CD4-positive, CD25-positive, alpha-beta regulatory T cell (primary cell): Measurements from ENCODE around the gene CHI3L1. TPM values are rescaled to one million over a fixed set of nuclear protein-coding genes. Genes with fewer than 3 reads are reported as not detected.
A peak's percentile ranks its signal among the peaks of the same experiment; 100 is the strongest.

Experiments used
- ATAC-seq, 2 donors: fragments of 150-1000 bp; cut with Tn5 transposase; one replicate each; pipeline ENCODE4 v1.10.0; 2021; ENCODE audit warnings: low read depth in 2 of 2, moderate number of reproducible peaks in 2 of 2, moderate library complexity in 1 of 2
- DNase-seq, 3 donors: peaks; one replicate each; pipeline versions ENCODE4 v3.0.0 to v3.0.0-alpha.2; 2012 to 2022; ENCODE audit warnings: mixed read lengths in 1 of 3
- H3K27ac ChIP-seq: one replicate; pipeline ENCODE4 v1.7.0; 2013; ENCODE audit warnings: mild to moderate bottlenecking, low read length; ENCODE audit not compliant: insufficient read depth, poor library complexity, severe bottlenecking
- H3K27me3 ChIP-seq: one replicate; pipeline ENCODE4 v1.7.0; 2013; ENCODE audit warnings: low read length; ENCODE audit not compliant: control insufficient read depth, insufficient read depth
- H3K36me3 ChIP-seq: one replicate; pipeline ENCODE4 v1.7.0; 2013; ENCODE audit warnings: mild to moderate bottlenecking, low read length, moderate library complexity; ENCODE audit not compliant: control insufficient read depth, insufficient read depth
- H3K4me1 ChIP-seq: 2 replicates; pipeline ENCODE4 v1.7.0; 2013; ENCODE audit warnings: mild to moderate bottlenecking, low read length; ENCODE audit not compliant: insufficient read depth, control insufficient read depth, poor library complexity, severe bottlenecking
- H3K4me3 ChIP-seq: one replicate; pipeline ENCODE4 v1.7.0; 2013; ENCODE audit warnings: low read depth, mild to moderate bottlenecking, low read length, moderate library complexity
- H3K9me3 ChIP-seq, 2 experiments: 1 replicate in 1 of 2; 2 replicates in 1 of 2; pipeline ENCODE4 v1.7.0; 2013; ENCODE audit warnings: low read length in 2 of 2, mild to moderate bottlenecking in 1 of 2, moderate library complexity in 1 of 2; ENCODE audit not compliant: control insufficient read depth in 2 of 2
- H3K27ac Mint-ChIP-seq, 3 donors: one replicate each; pipeline ENCODE4 v1.8.0; 2020 to 2022; ENCODE audit warnings: mild to moderate bottlenecking in 3 of 3, mixed read lengths in 3 of 3, moderate library complexity in 2 of 3
- H3K27me3 Mint-ChIP-seq: one replicate; pipeline ENCODE4 v1.8.0; 2022; ENCODE audit warnings: mild to moderate bottlenecking, mixed read lengths
- H3K36me3 Mint-ChIP-seq: one replicate; pipeline ENCODE4 v1.8.0; 2020; ENCODE audit warnings: mixed read lengths
- H3K4me1 Mint-ChIP-seq, 4 donors: one replicate each; pipeline ENCODE4 v1.8.0; 2020 to 2022; ENCODE audit warnings: mixed read lengths in 4 of 4, mild to moderate bottlenecking in 1 of 4
- H3K4me3 Mint-ChIP-seq, 4 donors: one replicate each; pipeline ENCODE4 v1.8.0; 2020 to 2022; ENCODE audit warnings: mild to moderate bottlenecking in 4 of 4, mixed read lengths in 4 of 4, moderate library complexity in 3 of 4
- H3K9me3 Mint-ChIP-seq, 7 donors: one replicate each; pipeline ENCODE4 v1.8.0; 2020 to 2022; ENCODE audit warnings: mixed read lengths in 7 of 7, mild to moderate bottlenecking in 3 of 7, moderate library complexity in 2 of 7
- polyA plus RNA-seq, 4 donors: library from polyadenylated mRNA; unstranded; fragments of 300-500 nt; fragmentation: Illumina TruSeq; gene quantifications; one replicate each; pipeline ENCODE4 v1.2.3, GENCODE V29; 2021
- total RNA-seq: library from RNA; stranded (reverse); gene quantifications from one replicate; pipeline ENCODE4 v1.2.3, GENCODE V29; 2022

Gene CHI3L1
- total and polyA plus RNA-seq, 5 donors from 2014 or later, result not detected

GRCh38 chr1:203177470-203178039 lies 8.9 kb downstream of the CHI3L1 start:
- H3K27ac Mint-ChIP-seq, result no peak overlapping the region
- no peak for DNase-seq
- no peak overlapping the region for H3K4me3 Mint-ChIP-seq

GRCh38 chr1:203177036-203177405 lies 9.5 kb downstream of the CHI3L1 start:
- no peaks in the 10 kb centered on the region for H3K4me1 ChIP-seq
- no peaks in the 10 kb centered on the region for H3K36me3 ChIP-seq
- Mint-ChIP-seq H3K36me3 (no peaks in the 10 kb centered on the region), H3K27me3 (peaks cover 9% of the 10 kb centered on the region), H3K4me1 (no peaks in the 10 kb centered on the region), H3K4me3 (no peak overlapping the region), H3K9me3 (no peaks in the 10 kb centered on the region), H3K27ac (no peak overlapping the region)
- DNase-seq (no peak), ATAC-seq (no peak)
- no peaks in the 10 kb centered on the region for H3K9me3 ChIP-seq
- H3K27me3 ChIP-seq, result no peaks in the 10 kb centered on the region
- no peak overlapping the region for H3K4me3 ChIP-seq
- H3K27ac ChIP-seq, result no peak overlapping the region

More at GRCh38 chr1:203177470-203178039, 8.9 kb downstream of the CHI3L1 start:
- H3K27me3 ChIP-seq, result no peaks in the 10 kb centered on the region
- no peak overlapping the region for H3K4me3 ChIP-seq
- no peaks in the 10 kb centered on the region for H3K9me3 Mint-ChIP-seq
- ATAC-seq, result no peak
- no peaks in the 10 kb centered on the region for H3K4me1 Mint-ChIP-seq
- H3K36me3 ChIP-seq, result no peaks in the 10 kb centered on the region
- no peaks in the 10 kb centered on the region for H3K36me3 Mint-ChIP-seq
- no peaks in the 10 kb centered on the region for H3K9me3 ChIP-seq
- H3K4me1 ChIP-seq, result no peaks in the 10 kb centered on the region
- H3K27ac ChIP-seq, result no peak overlapping the region
- peaks cover 9% of the 10 kb centered on the region for H3K27me3 Mint-ChIP-seq

- H3K27ac ChIP-seq, result no peak overlapping the region
- Mint-ChIP-seq H3K4me1 (no peaks in the 10 kb centered on the region), H3K27ac (no peak overlapping the region), H3K36me3 (no peaks in the 10 kb centered on the region), H3K9me3 (no peaks in the 10 kb centered on the region), H3K27me3 (peaks cover 9% of the 10 kb centered on the region), H3K4me3 (no peak overlapping the region)
- no peak overlapping the region for H3K4me3 ChIP-seq
- ATAC-seq (no peak), DNase-seq (no peak)
- no peaks in the 10 kb centered on the region for H3K9me3 ChIP-seq
- H3K4me1 ChIP-seq, result no peaks in the 10 kb centered on the region
- H3K27me3 ChIP-seq, result no peaks in the 10 kb centered on the region
- no peaks in the 10 kb centered on the region for H3K36me3 ChIP-seq
These were observed 10.1 kb downstream of the CHI3L1 start for GRCh38 chr1:203176273-203177035.

- no peaks in the 10 kb centered on the region for H3K4me1 ChIP-seq
- DNase-seq (no peak), ATAC-seq (no peak)
- no peak overlapping the region for H3K4me3 Mint-ChIP-seq
- H3K9me3 ChIP-seq, result no peaks in the 10 kb centered on the region
- peaks cover 9% of the 10 kb centered on the region for H3K27me3 Mint-ChIP-seq
- H3K27ac Mint-ChIP-seq, result no peak overlapping the region
- no peaks in the 10 kb centered on the region for H3K36me3 ChIP-seq
- H3K27me3 ChIP-seq, result no peaks in the 10 kb centered on the region
- H3K36me3 Mint-ChIP-seq, result no peaks in the 10 kb centered on the region
- no peaks in the 10 kb centered on the region for H3K4me1 Mint-ChIP-seq
- H3K9me3 Mint-ChIP-seq, result no peaks in the 10 kb centered on the region
- no peak overlapping the region for H3K27ac ChIP-seq
- no peak overlapping the region for H3K4me3 ChIP-seq
These were observed 10.7 kb downstream of the CHI3L1 start for GRCh38 chr1:203175827-203176241.

- H3K27me3 ChIP-seq, result no peaks in the 10 kb centered on the region
- no peaks in the 10 kb centered on the region for H3K4me1 Mint-ChIP-seq
- H3K4me1 ChIP-seq, result no peaks in the 10 kb centered on the region
- H3K36me3 Mint-ChIP-seq, result no peaks in the 10 kb centered on the region
- peaks cover 9% of the 10 kb centered on the region for H3K27me3 Mint-ChIP-seq
- H3K4me3 Mint-ChIP-seq, result no peak within 1 kb of the TSS
- H3K27ac Mint-ChIP-seq, result no peak within 1 kb of the TSS
- no peaks in the 10 kb centered on the region for H3K9me3 Mint-ChIP-seq
- no peak for ATAC-seq
- H3K9me3 ChIP-seq, result no peaks in the 10 kb centered on the region
- no peak within 1 kb of the TSS for H3K27ac ChIP-seq
- H3K4me3 ChIP-seq, result no peak within 1 kb of the TSS
- DNase-seq, result no peak
- H3K36me3 ChIP-seq, result no peaks in the 10 kb centered on the region
These were observed 11.2 kb downstream of the CHI3L1 start, which contains the start of gene MYBPH for GRCh38 chr1:203175237-203175826. Gene MYBPH, minus strand, starts transcription at chr1:203175826. Its CDS starts 71 bp downstream, at chr1:203175755.

GRCh38 chr1:203174324-203174985 lies 12.0 kb downstream of the CHI3L1 start:
- no peaks in the 10 kb centered on the region for H3K36me3 Mint-ChIP-seq
- no peaks in the 10 kb centered on the region for H3K27me3 ChIP-seq
- peaks cover 6% of the 10 kb centered on the region for H3K27me3 Mint-ChIP-seq
- H3K4me3 Mint-ChIP-seq, result no peak overlapping the region
- H3K4me1 Mint-ChIP-seq, result no peaks in the 10 kb centered on the region
- no peaks in the 10 kb centered on the region for H3K4me1 ChIP-seq
- H3K9me3 Mint-ChIP-seq, result no peaks in the 10 kb centered on the region
- H3K36me3 ChIP-seq, result no peaks in the 10 kb centered on the region
- H3K9me3 ChIP-seq, result no peaks in the 10 kb centered on the region
- no peak overlapping the region for H3K27ac ChIP-seq
- no peak overlapping the region for H3K4me3 ChIP-seq
- H3K27ac Mint-ChIP-seq, result no peak overlapping the region
- no peak for ATAC-seq
- no peak for DNase-seq

- H3K27me3 ChIP-seq, result no peaks in the 10 kb centered on the region
- no peaks in the 10 kb centered on the region for H3K4me1 ChIP-seq
- no peaks in the 10 kb centered on the region for H3K36me3 ChIP-seq
- no peaks in the 10 kb centered on the region for H3K4me1 Mint-ChIP-seq
- no peak for ATAC-seq
- peaks cover 10% of the 10 kb centered on the region for H3K27me3 Mint-ChIP-seq
- H3K27ac Mint-ChIP-seq, result peak overlapping the region in 1 of 3 donors; percentile 61
- DNase-seq, result no peak
- no peaks in the 10 kb centered on the region for H3K9me3 ChIP-seq
- H3K9me3 Mint-ChIP-seq, result no peaks in the 10 kb centered on the region
- no peak overlapping the region for H3K4me3 Mint-ChIP-seq
- H3K27ac ChIP-seq, result no peak overlapping the region
- no peak overlapping the region for H3K4me3 ChIP-seq
- no peaks in the 10 kb centered on the region for H3K36me3 Mint-ChIP-seq
These were observed 12.9 kb downstream of the CHI3L1 start for GRCh38 chr1:203173566-203173965.
